HG02884 (cell line): ENCODE results near the gene TARP.
A peak's percentile ranks its signal among the peaks of the same experiment; 100 is the strongest.
"Not testable (repeated sequence)": the region's sequence is repeated elsewhere in the genome, so short reads cannot be mapped to it uniquely, and the experiment has no call there.

Source experiments
- ATAC-seq: cut with Tn5 transposase; IDR thresholded peaks from one replicate; pipeline ENCODE4 v1.9.1; 2021; ENCODE audit warnings: mild to moderate bottlenecking, moderate library complexity; ENCODE audit not compliant: unreplicated experiment

Gene TARP

GRCh38 chr7:38263274-38263673, 10.2 kb downstream of the TARP start:
- ATAC-seq, result not testable (repeated sequence)

- no peak for ATAC-seq
These were observed 10.9 kb downstream of the TARP start for GRCh38 chr7:38262545-38262944.

- not testable (repeated sequence) for ATAC-seq
These were observed 11.4 kb downstream of the TARP start for GRCh38 chr7:38262026-38262425.

GRCh38 chr7:38261601-38262000, 11.8 kb downstream of the TARP start:
- ATAC-seq, result not testable (repeated sequence)

- ATAC-seq, result not testable (repeated sequence)
These were observed 14.3 kb downstream of the TARP start for GRCh38 chr7:38259157-38259556.

GRCh38 chr7:38257350-38257677, 16.1 kb downstream of the TARP start:
- ATAC-seq, result no peak

- peak; percentile 72 for ATAC-seq
These were observed 23.6 kb downstream of the TARP start for GRCh38 chr7:38249849-38250248.

GRCh38 chr7:38248069-38248567, 25.3 kb downstream of the TARP start:
- no peak for ATAC-seq

- ATAC-seq, result no peak
These were observed 27.9 kb downstream of the TARP start for GRCh38 chr7:38245409-38245977.

- no peak for ATAC-seq
These were observed 28.9 kb downstream of the TARP start for GRCh38 chr7:38244516-38244915.

- not testable (repeated sequence) for ATAC-seq
These were observed 30.1 kb downstream of the TARP start for GRCh38 chr7:38243345-38243744.

GRCh38 chr7:38242814-38243213, 30.6 kb downstream of the TARP start:
- no peak for ATAC-seq

- no peak for ATAC-seq
These were observed 32.4 kb downstream of the TARP start for GRCh38 chr7:38241071-38241470.

- not testable (repeated sequence) for ATAC-seq
These were observed 34.3 kb downstream of the TARP start for GRCh38 chr7:38239129-38239528.

GRCh38 chr7:38235606-38236005, 37.8 kb downstream of the TARP start:
- ATAC-seq, result no peak

GRCh38 chr7:38234759-38235158, 38.7 kb downstream of the TARP start:
- ATAC-seq, result not testable (repeated sequence)

GRCh38 chr7:38232502-38233366, 40.7 kb downstream of the TARP start:
- peak; percentile 82 for ATAC-seq

- no peak for ATAC-seq
These were observed 43.4 kb downstream of the TARP start for GRCh38 chr7:38229884-38230642.

- no peak for ATAC-seq
These were observed 44.0 kb downstream of the TARP start for GRCh38 chr7:38229386-38229785.

GRCh38 chr7:38224392-38224791, 49.0 kb downstream of the TARP start:
- ATAC-seq, result no peak

GRCh38 chr7:38223306-38223705, 50.1 kb downstream of the TARP start:
- no peak for ATAC-seq
